Subcutaneous adipose tissue (tissue), 4 donors: ENCODE data around the gene TSKS. TPM values are rescaled to one million over a fixed set of nuclear protein-coding genes. Genes with fewer than 3 reads are reported as not detected.

Source experiments
- CTCF ChIP-seq: fragments of 450-650 bp; IDR thresholded peaks from one replicate; pipeline ENCODE4 v1.5.1; 2016; ENCODE audit warnings: low read depth, mild to moderate bottlenecking, control low read depth, antibody characterized with exemption, moderate library complexity
- total RNA-seq, 4 donors: library from RNA; depleted of rRNA; stranded (reverse); fragments of >200 nt; gene quantifications; one replicate each; pipeline ENCODE4 v1.1.0, GENCODE V29; 2016

Gene TSKS
- total RNA-seq, 4 donors from 2014 or later = 0.49 to 2.8 (median 0.59) TPM

GRCh38 chr19:49712397-49712859 lies 50.7 kb downstream of the TSKS start:
- TF ChIP-seq CTCF = no peak

- no peak for TF ChIP-seq CTCF
Measured at GRCh38 chr19:49710372-49710951, 52.6 kb downstream of the TSKS start.

GRCh38 chr19:49705919-49706318 lies 57.2 kb downstream of the TSKS start:
- TF ChIP-seq CTCF = no peak

- TF ChIP-seq CTCF = no peak
Measured at GRCh38 chr19:49704888-49705642, 58.0 kb downstream of the TSKS start.

- no peak for TF ChIP-seq CTCF
Measured at GRCh38 chr19:49701271-49701786, 61.8 kb downstream of the TSKS start.

GRCh38 chr19:49700563-49700962 lies 62.5 kb downstream of the TSKS start:
- no peak for TF ChIP-seq CTCF

GRCh38 chr19:49699364-49699763 lies 63.7 kb downstream of the TSKS start:
- no peak for TF ChIP-seq CTCF
